HepG2 (cell line): ENCODE measurements around the gene ZNF865. TPM values are rescaled to one million over a fixed set of nuclear protein-coding genes. Genes with fewer than 3 reads are reported as not detected.

ENCODE experiments used
- ARHGAP35 ChIP-seq: sonication (generic); formaldehyde crosslinking; IDR thresholded peaks from 2 replicates; pipeline ENCODE4 v1.9.0; 2022; ENCODE audit warnings: mild to moderate bottlenecking, inconsistent platforms, moderate library complexity, missing genetic modification reagents, borderline replicate concordance
- ATF7 ChIP-seq, 2 experiments: fragments of 450-650 bp in 1 of 2; sonication (generic) in 1 of 2; formaldehyde crosslinking in 1 of 2; IDR thresholded peaks; 2 replicates each; pipeline versions ENCODE4 v1.4.0 to v1.6.1; 2016 to 2020; ENCODE audit warnings: antibody characterized with exemption in 1 of 2, mild to moderate bottlenecking in 1 of 2, missing genetic modification reagents in 1 of 2
- CBX5 ChIP-seq: sonication (generic); formaldehyde crosslinking; IDR thresholded peaks from 2 replicates; pipeline ENCODE4 v1.4.0; 2020; ENCODE audit warnings: missing genetic modification reagents, borderline replicate concordance
- ELF3 ChIP-seq: IDR thresholded peaks from 2 replicates; pipeline ENCODE4 v1.6.1; 2016; ENCODE audit warnings: missing genetic modification reagents, missing compliant biosample characterization
- MEIS1 ChIP-seq: sonication (generic); formaldehyde crosslinking; IDR thresholded peaks from 2 replicates; pipeline ENCODE4 v1.9.0; 2021; ENCODE audit warnings: mild to moderate bottlenecking, missing genetic modification reagents, moderate library complexity, borderline replicate concordance
- PCBP1 ChIP-seq: fragments of 200-400 bp; formaldehyde crosslinking; IDR thresholded peaks from 2 replicates; pipeline ENCODE4 v1.6.1; 2017; ENCODE audit warnings: mild to moderate bottlenecking, low read depth, low read length, borderline replicate concordance
- POLR2AphosphoS2 ChIP-seq: IDR thresholded peaks from 2 replicates; pipeline ENCODE4 v1.6.1; 2011; ENCODE audit warnings: low read depth, low read length, improper control_type of control experiment
- REPIN1 ChIP-seq: sonication (generic); formaldehyde crosslinking; IDR thresholded peaks from 2 replicates; pipeline ENCODE4 v1.8.0; 2022; ENCODE audit warnings: missing genetic modification reagents, low read depth, mild to moderate bottlenecking, borderline replicate concordance
- REXO4 ChIP-seq: sonication (generic); formaldehyde crosslinking; IDR thresholded peaks from 2 replicates; pipeline ENCODE4 v1.8.0; 2022; ENCODE audit warnings: missing genetic modification reagents, mild to moderate bottlenecking, borderline replicate concordance
- SOX5 ChIP-seq: IDR thresholded peaks from 2 replicates; pipeline ENCODE4 v1.6.1; 2016; ENCODE audit warnings: borderline replicate concordance
- YEATS2 ChIP-seq: sonication (generic); formaldehyde crosslinking; IDR thresholded peaks from 2 replicates; pipeline ENCODE4 v1.4.0; 2020; ENCODE audit warnings: missing genetic modification reagents, borderline replicate concordance
- ZNF292 ChIP-seq: sonication (generic); formaldehyde crosslinking; IDR thresholded peaks from 2 replicates; pipeline ENCODE4 v1.8.1; 2022; ENCODE audit warnings: mild to moderate bottlenecking, low read depth, missing genetic modification reagents, borderline replicate concordance
- ZNF331 ChIP-seq: sonication (generic); formaldehyde crosslinking; IDR thresholded peaks from 2 replicates; pipeline ENCODE4 v1.4.0; 2020; ENCODE audit warnings: missing genetic modification reagents
- ZNF605 ChIP-seq: sonication (generic); formaldehyde crosslinking; IDR thresholded peaks from 2 replicates; pipeline ENCODE4 v1.8.0; 2022; ENCODE audit warnings: mild to moderate bottlenecking, missing genetic modification reagents
- ZNF737 ChIP-seq: sonication (generic); formaldehyde crosslinking; IDR thresholded peaks from 2 replicates; pipeline ENCODE4 v1.5.0; 2020; ENCODE audit warnings: missing genetic modification reagents, mild to moderate bottlenecking, borderline replicate concordance
- ZNF768 ChIP-seq: sonication (generic); formaldehyde crosslinking; IDR thresholded peaks from 2 replicates; pipeline ENCODE4 v1.4.0; 2020; ENCODE audit warnings: missing genetic modification reagents
- ZZZ3 ChIP-seq: sonication (generic); formaldehyde crosslinking; IDR thresholded peaks from 2 replicates; pipeline ENCODE4 v1.4.0; 2020; ENCODE audit warnings: missing genetic modification reagents, mild to moderate bottlenecking, borderline replicate concordance
- polyA plus RNA-seq, 8 experiments: library from polyadenylated mRNA; depleted of rRNA in 3 of 8; stranded (reverse) in 7 of 8; unstranded in 1 of 8; fragments of >200 nt; fragmentation: Illumina TruSeq in 4 of 8; extraction: Trizol in 4 of 8; gene quantifications; 2 replicates each; pipeline versions ENCODE4 v1.2.1 to v1.2.3, GENCODE V29; 2011 to 2016; ENCODE audit warnings: low read depth in 4 of 8, missing spikeins in 1 of 8, mixed read lengths in 1 of 8; ENCODE audit not compliant: insufficient read depth in 1 of 8
- total RNA-seq, 5 experiments: library from RNA; depleted of rRNA; stranded (reverse); fragments of >200 nt; fragmentation: Illumina TruSeq; extraction: Trizol; gene quantifications; 2 replicates each; pipeline ENCODE4 v1.2.3, GENCODE V29; 2016; ENCODE audit warnings: low read depth in 1 of 5
- TF ChIP-seq, protein P1 (sequence below): sonication (generic); formaldehyde crosslinking; IDR thresholded peaks from 2 replicates; pipeline ENCODE4 v1.5.1; 2020; ENCODE audit warnings: mild to moderate bottlenecking, missing genetic modification reagents, moderate library complexity
- TF ChIP-seq, protein P2 (sequence below): conservative IDR thresholded peaks from 2 replicates; pipeline ENCODE4 v1.6.1; 2018; ENCODE audit warnings: missing genetic modification reagents
- TF ChIP-seq, protein P3 (sequence below): IDR thresholded peaks from 2 replicates; pipeline ENCODE4 v1.6.1; 2016; ENCODE audit warnings: low read depth, control low read depth
- TF ChIP-seq, protein P4 (sequence below): sonication (generic); formaldehyde crosslinking; conservative IDR thresholded peaks from 2 replicates; pipeline ENCODE4 v1.4.0; 2020; ENCODE audit warnings: missing genetic modification reagents
- TF ChIP-seq, protein P5 (sequence below): IDR thresholded peaks from 2 replicates; pipeline ENCODE4 v1.6.1; 2016; ENCODE audit warnings: low read depth, borderline replicate concordance

Gene ZNF865
- total and polyA plus RNA-seq, 2 of the 13 experiments (the other 11 are each of a cell fraction or from before 2014, with no cell fraction given): 0.93 to 1.0 TPM

DNA sequence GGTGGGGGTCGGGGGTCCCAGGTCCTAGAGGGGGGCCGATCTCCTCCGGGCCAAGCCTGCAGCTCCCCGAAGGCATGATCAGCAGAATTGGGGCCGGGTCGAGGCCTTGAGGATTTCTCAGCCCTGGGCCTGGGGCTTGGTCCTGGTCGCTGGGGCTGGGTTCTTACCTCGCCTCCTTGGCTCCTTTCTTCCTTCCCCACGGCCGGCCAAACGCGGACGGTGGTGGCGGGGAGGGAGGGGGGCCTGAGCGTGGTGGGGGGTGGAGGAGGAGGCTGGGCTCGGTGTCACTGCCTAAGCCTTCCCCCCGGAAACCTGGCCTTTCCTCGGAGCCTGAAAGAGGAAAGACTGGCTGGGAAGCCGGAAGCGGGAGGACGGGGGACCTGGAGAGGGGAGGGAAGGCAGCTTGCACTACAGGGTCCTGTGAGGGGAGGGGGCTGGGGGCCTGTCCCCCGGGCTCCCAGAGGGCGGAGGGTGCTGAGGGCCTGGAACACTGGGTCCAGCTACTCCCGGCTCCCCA is 24.8 kb upstream of the ZNF865 start, which contains the start of gene ZNF579 (continued):
- no peak for TF ChIP-seq ZNF292 (CRISPR knock-in tag)
- TF ChIP-seq, protein P1, sequence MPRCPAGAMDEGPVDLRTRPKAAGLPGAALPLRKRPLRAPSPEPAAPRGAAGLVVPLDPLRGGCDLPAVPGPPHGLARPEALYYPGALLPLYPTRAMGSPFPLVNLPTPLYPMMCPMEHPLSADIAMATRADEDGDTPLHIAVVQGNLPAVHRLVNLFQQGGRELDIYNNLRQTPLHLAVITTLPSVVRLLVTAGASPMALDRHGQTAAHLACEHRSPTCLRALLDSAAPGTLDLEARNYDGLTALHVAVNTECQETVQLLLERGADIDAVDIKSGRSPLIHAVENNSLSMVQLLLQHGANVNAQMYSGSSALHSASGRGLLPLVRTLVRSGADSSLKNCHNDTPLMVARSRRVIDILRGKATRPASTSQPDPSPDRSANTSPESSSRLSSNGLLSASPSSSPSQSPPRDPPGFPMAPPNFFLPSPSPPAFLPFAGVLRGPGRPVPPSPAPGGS (CRISPR knock-in tag): 0 out of 2 replicates have a peak, but pooled peaks have one; percentile 7
- TF ChIP-seq MEIS1 (CRISPR knock-in tag): 0 out of 2 replicates have a peak, but pooled peaks have one; percentile 45
- peak; percentile 11; the same call in 1 of the 2 replicates for TF ChIP-seq SOX5 (CRISPR knock-in tag)
- TF ChIP-seq ARHGAP35: no peak
- no peak for TF ChIP-seq ATF7 (IDR thresholded peaks at IDR 0.05)
- TF ChIP-seq ATF7 (CRISPR knock-in tag; IDR thresholded peaks at IDR 0.05): peak; percentile 7; the same call in 1 of the 2 replicates
- 0 out of 2 replicates have a peak, but pooled peaks have one; percentile 45 for TF ChIP-seq REPIN1 (CRISPR knock-in tag)
- TF ChIP-seq ELF3 (CRISPR knock-in tag): peak; percentile 76
- TF ChIP-seq, protein P2, sequence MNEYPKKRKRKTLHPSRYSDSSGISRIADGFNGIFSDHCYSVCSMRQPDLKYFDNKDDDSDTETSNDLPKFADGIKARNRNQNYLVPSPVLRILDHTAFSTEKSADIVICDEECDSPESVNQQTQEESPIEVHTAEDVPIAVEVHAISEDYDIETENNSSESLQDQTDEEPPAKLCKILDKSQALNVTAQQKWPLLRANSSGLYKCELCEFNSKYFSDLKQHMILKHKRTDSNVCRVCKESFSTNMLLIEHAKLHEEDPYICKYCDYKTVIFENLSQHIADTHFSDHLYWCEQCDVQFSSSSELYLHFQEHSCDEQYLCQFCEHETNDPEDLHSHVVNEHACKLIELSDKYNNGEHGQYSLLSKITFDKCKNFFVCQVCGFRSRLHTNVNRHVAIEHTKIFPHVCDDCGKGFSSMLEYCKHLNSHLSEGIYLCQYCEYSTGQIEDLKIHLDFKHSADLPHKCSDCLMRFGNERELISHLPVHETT: peak; percentile 77; the same call in 1 of the 2 replicates
- TF ChIP-seq ZNF605 (CRISPR knock-in tag): peak; percentile 87
- peak; percentile 59; the same call in 1 of the 2 replicates for TF ChIP-seq ZNF768 (CRISPR knock-in tag)
- TF ChIP-seq, protein P3, sequence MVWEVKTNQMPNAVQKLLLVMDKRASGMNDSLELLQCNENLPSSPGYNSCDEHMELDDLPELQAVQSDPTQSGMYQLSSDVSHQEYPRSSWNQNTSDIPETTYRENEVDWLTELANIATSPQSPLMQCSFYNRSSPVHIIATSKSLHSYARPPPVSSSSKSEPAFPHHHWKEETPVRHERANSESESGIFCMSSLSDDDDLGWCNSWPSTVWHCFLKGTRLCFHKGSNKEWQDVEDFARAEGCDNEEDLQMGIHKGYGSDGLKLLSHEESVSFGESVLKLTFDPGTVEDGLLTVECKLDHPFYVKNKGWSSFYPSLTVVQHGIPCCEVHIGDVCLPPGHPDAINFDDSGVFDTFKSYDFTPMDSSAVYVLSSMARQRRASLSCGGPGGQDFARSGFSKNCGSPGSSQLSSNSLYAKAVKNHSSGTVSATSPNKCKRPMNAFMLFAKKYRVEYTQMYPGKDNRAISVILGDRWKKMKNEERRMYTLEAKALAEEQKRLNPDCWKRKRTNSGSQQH (CRISPR knock-in tag): peak; percentile 90; the same call in 1 of the 2 replicates
- peak; percentile 71; the same call in 1 of the 2 replicates for TF ChIP-seq CBX5 (CRISPR knock-in tag)
- TF ChIP-seq PCBP1: peak; percentile 89
- TF ChIP-seq ZZZ3 (CRISPR knock-in tag): peak; percentile 66; the same call in 1 of the 2 replicates
- peak; percentile 81; the same call in 1 of the 2 replicates for TF ChIP-seq ZNF331 (CRISPR knock-in tag)
- TF ChIP-seq, protein P4, sequence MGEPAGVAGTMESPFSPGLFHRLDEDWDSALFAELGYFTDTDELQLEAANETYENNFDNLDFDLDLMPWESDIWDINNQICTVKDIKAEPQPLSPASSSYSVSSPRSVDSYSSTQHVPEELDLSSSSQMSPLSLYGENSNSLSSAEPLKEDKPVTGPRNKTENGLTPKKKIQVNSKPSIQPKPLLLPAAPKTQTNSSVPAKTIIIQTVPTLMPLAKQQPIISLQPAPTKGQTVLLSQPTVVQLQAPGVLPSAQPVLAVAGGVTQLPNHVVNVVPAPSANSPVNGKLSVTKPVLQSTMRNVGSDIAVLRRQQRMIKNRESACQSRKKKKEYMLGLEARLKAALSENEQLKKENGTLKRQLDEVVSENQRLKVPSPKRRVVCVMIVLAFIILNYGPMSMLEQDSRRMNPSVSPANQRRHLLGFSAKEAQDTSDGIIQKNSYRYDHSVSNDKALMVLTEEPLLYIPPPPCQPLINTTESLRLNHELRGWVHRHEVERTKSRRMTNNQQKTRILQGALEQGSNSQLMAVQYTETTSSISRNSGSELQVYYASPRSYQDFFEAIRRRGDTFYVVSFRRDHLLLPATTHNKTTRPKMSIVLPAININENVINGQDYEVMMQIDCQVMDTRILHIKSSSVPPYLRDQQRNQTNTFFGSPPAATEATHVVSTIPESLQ (CRISPR knock-in tag): no peak
- TF ChIP-seq, protein P5, sequence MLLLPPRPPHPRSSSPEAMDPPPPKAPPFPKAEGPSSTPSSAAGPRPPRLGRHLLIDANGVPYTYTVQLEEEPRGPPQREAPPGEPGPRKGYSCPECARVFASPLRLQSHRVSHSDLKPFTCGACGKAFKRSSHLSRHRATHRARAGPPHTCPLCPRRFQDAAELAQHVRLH (CRISPR knock-in tag): 0 out of 2 replicates have a peak, but pooled peaks have one; percentile 3
- TF ChIP-seq YEATS2 (CRISPR knock-in tag): peak; percentile 71
- TF ChIP-seq REXO4 (CRISPR knock-in tag): no peak
- TF ChIP-seq POLR2AphosphoS2: no peak
- TF ChIP-seq ZNF737 (CRISPR knock-in tag): no peak
